SW 1271 (cell line): ENCODE results near the gene BTG4.

Experiments
- DNase-seq, 2 experiments: peaks; one replicate each; lab custom pipeline; 2025; lab: John Stamatoyannopoulos, UW

BTG4 gene

GRCh38 chr11:111454561-111455192 is 57.5 kb downstream of the BTG4 start:
- DNase-seq, result peak in 1 of 2 experiments; percentile 58

GRCh38 chr11:111452817-111453552 is 59.2 kb downstream of the BTG4 start:
- DNase-seq, result no peak

GRCh38 chr11:111452146-111452545 is 60.0 kb downstream of the BTG4 start:
- no peak for DNase-seq

GRCh38 chr11:111450480-111451320 is 61.5 kb downstream of the BTG4 start:
- no peak for DNase-seq

GRCh38 chr11:111449696-111450479 is 62.3 kb downstream of the BTG4 start:
- DNase-seq, result no peak

GRCh38 chr11:111448831-111449557 is 63.2 kb downstream of the BTG4 start:
- no peak for DNase-seq

- DNase-seq, result no peak
Observed at GRCh38 chr11:111448414-111448813, 63.8 kb downstream of the BTG4 start.

- DNase-seq, result no peak
Observed at GRCh38 chr11:111447931-111448330, 64.3 kb downstream of the BTG4 start.

- no peak for DNase-seq
Observed at GRCh38 chr11:111447112-111447471, 65.1 kb downstream of the BTG4 start.

- DNase-seq, result peak; percentile 88 to 96
Observed at GRCh38 chr11:111446404-111447111, 65.6 kb downstream of the BTG4 start.

- DNase-seq, result no peak
Observed at GRCh38 chr11:111445586-111445985, 66.6 kb downstream of the BTG4 start.
